ENCODE results near the gene SEMA3B.
"Not testable (repeated sequence)": the region's sequence is repeated elsewhere in the genome, so short reads cannot be mapped to it uniquely, and the experiment has no call there.

SEMA3B gene

DNA sequence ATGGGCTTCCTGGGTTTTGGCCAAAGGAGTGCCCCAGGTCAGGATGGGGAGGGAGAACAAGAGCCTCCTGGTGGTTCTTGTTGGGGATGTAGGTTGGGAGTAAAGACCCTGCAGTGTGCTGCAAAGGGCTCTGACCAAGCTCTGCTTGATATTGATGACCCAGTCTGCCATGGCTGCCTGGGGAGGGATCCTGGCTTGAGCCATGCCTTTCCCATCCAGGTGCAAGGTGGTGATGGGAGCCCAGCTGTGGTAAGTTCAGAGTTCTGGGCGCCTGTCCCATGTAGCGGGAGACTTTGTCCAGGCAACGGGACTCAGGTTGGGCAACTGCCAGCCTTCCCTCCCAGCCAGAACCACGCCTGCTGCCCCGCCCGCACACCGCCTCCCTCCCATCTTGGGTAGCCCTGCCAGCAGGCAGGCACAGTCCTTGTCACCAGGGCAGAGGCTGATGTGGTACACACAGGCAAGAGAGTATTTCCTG is 30.4 kb upstream of the SEMA3B start:
- peak; percentile 61 to 66 for DNase-seq

DNA sequence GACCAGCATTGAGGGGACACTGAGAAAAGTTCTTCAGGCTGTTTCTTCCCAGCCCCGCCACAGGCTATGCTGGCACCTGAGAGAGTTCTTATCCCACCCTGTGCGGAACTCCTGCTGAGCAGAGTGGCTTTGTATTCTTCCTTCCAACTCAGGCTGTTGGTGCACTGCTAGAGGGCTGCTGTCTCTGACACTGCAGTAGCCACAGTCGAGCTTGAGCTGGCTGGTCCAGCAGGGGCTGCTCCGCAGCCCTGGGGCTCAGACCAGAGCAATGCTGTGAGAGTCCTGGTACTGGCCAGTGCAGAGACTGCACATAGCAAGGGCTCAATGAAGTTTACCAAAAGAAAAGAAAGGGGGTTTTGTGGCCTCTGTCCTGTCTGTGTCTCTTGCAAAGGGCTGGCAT is 29.3 kb upstream of the SEMA3B start:
- no peak for DNase-seq

DNA sequence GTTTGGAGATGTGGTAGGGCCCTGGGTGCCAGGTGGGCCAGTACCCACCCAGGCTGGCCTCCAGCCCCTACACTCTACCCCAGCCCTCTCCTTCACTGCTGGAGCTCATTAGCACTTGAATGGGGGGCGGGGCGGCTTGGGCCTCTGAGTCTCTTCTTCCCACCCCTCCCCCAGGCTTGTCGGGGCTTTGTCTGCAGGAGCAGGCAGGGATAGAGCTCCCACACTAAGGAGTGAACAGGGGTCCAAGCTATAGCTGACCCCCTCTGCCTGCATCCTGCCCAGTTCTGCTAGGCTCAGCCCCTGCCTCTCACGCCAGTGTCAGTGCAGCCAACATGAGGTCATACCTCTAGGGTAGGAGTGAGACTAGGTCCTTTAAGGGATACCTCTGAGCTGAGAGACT is 27.8 kb upstream of the SEMA3B start:
- no peak for DNase-seq

DNA sequence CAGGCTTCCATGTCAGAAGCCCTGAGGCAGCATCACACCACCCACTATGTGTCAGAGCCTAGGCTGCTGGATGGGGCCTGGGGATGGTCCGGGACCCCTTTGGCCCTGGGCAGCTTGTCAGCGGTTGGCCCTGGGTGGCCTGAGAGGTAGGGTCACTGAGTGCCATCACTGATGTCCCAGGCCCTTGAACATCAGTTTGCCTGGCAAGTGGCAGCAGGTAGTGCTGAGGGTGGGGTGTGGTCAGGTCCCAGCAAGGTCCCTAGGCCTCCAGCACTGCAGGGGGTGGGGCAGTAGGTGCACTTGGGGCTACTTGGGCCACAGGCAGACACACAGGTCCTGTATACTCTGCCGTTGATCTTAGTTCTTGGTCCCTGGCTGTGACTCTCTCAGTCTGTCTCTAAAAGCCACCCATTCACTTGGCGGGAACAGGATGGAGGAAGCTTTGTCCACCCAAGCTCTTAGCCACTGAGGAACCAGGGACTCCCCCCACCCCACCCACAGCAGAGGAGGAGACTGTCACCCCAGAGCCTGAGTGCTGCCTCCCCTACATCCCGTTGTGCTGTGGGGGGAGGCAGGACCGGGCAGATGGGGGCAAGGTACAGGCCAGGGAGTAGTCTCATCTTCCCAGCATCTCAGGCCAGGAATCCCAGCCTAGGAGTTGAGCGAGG is 27.1 kb upstream of the SEMA3B start:
- DNase-seq: peak in 1 of 2 donors; percentile 19

- no peak for DNase-seq
These were observed 26.6 kb upstream of the SEMA3B start for GRCh38 chr3:50242381-50242770.

DNA sequence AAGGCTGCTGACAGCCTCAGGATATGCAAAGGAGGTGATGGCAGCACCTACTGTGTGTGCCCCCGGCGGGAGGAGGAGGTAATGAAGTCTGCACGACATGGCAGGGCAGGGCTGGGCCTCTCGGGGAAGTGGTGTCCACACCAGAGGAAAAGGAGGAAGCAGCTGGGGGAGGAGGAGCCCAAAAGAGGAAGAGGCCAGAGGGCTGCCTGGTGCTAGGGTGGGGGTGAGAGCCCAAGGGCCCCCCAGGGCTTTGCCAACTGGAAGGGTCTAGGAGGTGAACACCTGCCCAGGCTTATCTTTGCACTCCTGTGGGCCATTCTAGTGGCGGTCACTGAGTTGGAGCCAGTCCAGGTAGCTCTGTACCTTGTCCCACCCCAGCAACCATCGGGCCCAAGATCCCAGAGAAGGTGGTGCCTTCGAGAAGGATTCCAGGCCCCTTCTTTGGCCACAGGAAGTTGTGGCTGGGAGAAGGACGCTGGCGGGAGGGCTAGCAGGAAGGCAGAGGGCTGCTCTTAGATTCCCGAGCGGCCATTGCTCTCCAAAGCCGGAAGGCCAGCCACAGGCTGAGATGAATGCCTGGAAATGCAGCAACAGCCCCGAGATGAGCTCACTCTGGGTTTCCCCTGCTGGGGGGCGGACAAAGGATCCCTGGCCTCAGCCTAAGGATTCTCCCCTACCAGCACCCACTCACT is 25.9 kb upstream of the SEMA3B start:
- peak; percentile 95 for DNase-seq

- DNase-seq: no peak
These were observed 25.4 kb upstream of the SEMA3B start for GRCh38 chr3:50243543-50243895.

- DNase-seq: not testable (repeated sequence)
These were observed 24.1 kb upstream of the SEMA3B start for GRCh38 chr3:50244813-50245212.

DNA sequence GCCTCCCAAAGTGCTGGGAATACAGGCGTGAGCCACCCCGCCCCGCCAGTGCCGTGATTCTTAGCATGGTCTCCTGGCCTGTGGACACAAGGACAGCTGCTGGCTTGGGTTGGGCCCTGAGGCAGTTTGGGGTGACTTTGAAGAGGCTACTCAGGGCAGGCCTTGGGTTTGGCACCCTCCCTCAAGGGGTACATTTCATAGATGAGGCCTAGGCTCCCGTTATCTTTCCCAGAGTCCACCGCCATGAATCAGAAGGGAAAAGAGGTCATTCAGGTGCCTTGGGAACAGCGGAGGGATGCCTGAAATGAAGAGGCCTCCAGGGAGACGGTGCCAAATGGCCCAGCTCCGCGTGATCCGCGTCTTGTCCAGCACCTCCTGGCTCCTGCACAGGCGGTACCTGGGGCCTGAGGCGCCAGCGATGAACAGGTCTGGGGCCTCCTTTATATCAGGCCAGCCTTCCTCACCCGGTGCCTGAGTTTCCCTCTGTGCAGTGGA is 23.6 kb upstream of the SEMA3B start:
- no peak for DNase-seq

GRCh38 chr3:50245831-50246516 is 23.0 kb upstream of the SEMA3B start:
- DNase-seq: peak; percentile 80 to 97

GRCh38 chr3:50246517-50246954 is 22.4 kb upstream of the SEMA3B start:
- peak; percentile 86 to 90 for DNase-seq

DNA sequence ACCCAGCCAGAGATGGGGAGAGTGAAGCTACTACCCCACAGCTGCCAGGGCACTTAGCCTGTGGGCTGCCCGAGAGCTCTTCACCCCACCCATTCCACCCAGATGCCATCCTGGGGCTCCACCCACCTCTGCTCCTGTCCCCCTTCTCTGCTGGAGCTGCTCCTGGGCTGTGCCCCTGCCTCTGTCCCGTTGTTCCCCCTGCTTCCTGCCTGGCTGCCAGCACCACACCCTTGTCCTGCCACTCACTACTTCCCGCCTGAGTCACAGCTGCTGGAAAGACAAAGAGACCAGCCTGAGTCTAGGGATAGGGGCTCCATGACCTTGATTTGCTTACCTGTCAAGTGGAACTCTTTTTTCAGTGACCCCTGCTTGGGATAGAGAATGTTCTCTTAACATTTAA is 20.6 kb upstream of the SEMA3B start:
- peak in 1 of 2 donors; percentile 18 for DNase-seq

DNA sequence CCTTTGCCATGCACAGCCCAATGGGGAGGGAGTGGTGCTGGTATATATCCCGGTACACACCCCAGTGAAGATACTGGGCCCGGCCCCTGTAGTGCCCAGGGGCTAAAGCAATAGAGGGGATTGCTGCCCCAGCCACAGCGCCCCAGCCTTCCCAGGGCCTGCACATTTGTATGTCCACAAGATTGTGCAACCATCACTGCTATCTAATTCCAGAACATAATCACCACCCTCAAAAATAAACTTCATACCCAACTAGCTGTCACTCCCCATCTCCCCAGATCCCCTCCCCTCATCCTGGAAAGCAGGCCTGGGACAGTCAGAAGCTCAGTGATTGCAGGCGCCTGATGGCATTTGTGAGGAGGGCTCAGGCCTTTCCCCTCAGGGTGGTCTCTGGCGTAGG is 19.5 kb upstream of the SEMA3B start:
- no peak for DNase-seq

DNA sequence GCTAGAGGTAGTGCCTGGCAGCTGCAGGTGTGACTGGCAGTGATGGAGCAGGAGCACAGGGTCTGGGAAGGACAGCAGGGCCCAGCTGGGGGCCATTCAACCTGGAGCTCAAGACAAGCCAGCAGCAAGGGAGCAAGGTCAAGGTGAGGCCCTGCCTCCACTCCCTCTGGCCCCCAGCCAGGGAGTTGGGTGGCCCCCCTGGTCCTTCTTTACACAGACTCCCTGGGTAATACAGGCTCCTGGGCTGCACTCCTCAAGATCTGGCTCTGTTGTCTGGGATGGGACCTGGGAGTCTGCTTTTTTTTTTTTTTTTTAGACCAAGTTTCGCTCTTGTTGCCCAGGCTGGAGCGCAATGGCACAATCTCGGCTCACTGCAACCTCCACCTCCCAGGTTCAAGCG is 18.4 kb upstream of the SEMA3B start:
- DNase-seq: no peak

DNA sequence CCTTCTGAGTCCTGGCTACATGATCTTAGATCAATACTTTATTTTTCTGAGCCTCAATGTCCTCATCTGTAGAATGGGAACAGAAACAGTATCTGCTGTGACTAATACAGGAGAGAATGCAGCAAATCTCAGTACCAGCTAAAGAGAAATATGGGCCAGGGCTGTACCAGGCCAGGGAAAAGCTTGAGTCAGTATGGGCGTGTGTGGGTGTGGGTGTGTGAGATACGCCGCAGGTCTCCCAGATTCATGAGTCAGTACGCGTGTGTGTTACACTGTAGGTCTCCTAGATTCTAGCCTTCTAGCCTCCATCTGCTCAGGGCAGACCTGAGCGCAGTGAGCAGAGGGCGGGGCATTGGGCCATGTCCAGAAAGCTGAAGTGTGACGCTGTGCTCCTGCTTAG is 17.7 kb upstream of the SEMA3B start:
- peak; percentile 39 to 65 for DNase-seq

DNA sequence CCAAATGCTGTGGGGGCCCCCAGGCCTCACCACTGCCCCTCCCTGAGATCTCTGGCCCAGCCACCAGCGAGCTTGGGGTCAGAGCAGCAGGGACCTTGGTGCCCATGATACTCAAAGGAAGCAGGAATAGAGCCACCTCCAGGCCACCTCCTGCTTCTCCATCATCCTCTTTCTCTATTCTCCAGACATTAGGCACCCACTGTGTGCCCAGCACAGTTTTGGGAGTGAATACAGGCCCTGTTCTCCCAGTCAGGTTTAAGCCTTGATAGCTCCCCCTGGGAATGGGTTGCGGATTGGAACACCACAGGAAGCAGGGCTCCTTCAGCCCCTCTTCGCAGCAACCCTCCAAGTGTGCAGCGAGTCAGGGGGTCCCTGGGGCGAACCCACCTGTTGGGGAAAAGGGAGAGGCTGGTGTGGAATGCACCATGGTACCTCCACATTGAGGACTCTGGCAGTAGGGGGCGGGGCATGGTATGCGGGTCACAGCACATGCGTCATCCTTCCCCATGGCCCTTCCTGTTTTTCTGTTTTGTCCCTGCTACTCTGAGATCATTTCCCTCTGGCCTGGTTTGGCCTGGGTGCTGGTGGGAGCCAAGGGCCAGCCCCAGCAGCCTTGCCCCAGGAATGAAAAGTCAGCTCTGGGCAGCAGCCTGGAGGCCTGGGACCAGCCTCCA is 14.2 kb upstream of the SEMA3B start:
- peak; percentile 86 to 88 for DNase-seq

- DNase-seq: no peak
These were observed 13.7 kb upstream of the SEMA3B start for GRCh38 chr3:50255251-50255615.

DNA sequence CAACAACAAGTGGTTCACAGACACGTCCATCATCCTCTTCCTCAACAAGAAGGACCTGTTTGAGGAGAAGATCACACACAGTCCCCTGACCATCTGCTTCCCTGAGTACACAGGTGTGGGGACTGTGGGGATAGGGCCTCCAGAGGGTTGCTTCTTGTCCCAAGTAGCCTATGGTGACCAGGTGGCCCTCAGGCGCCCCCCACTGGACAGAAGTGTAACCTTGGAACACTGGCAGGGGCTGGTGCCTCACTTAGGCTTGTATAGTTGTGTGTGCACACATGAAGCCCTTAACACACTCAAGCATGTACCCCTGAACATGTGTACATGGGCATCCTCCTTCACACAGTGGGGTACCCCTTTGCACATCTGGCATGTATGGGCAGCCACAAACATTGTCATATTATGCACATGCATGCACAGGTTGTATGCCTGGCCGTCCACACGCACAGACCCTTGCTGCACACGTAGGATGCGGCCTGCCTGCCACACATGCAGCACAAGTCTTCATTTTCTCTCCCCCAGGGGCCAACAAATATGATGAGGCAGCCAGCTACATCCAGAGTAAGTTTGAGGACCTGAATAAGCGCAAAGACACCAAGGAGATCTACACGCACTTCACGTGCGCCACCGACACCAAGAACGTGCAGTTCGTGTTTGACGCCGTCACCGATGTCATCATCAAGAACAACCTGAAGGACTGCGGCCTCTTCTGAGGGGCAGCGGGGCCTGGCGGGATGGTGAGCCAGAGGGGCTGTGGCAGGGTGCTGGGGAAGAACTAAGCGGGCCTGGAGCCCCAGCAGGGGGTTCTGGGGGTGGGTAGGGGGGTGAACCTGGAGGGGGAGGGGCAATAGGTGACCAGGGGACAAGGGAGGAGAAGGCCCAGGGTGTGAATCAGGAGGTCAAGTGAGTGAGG is 11.7 kb upstream of the SEMA3B start:
- peak in 1 of 2 donors; percentile 54 for DNase-seq

DNA sequence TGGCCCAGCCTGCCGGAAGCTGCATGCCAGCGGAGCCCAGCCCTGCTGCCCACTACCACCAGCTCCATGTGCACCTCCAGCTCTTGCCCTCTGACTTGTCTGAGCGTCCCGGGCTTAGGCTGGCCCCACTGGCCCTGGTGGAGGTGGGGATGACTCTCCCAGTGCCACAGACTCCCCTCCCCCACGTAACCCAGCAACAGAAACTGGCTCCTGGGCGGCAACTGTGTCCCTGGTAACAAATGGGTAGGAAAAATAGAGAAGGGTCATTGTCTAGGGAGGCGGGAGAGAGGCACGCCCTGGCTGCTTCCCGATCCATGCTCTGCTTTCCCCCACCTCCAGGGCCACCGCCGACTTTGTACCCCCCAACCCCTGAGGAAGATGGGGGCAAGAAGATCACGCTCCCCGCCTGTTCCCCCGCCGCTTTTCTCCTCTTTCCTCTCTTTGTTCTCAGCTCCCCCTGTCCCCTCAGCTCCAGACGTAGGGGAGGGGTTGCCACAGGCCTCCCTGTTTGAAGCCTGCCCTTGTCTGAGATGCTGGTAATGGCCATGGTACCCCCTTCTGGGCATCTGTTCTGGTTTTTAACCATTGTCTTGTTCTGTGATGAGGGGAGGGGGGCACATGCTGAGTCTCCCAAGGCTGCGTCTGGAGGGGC is 10.8 kb upstream of the SEMA3B start:
- DNase-seq: no peak

DNA sequence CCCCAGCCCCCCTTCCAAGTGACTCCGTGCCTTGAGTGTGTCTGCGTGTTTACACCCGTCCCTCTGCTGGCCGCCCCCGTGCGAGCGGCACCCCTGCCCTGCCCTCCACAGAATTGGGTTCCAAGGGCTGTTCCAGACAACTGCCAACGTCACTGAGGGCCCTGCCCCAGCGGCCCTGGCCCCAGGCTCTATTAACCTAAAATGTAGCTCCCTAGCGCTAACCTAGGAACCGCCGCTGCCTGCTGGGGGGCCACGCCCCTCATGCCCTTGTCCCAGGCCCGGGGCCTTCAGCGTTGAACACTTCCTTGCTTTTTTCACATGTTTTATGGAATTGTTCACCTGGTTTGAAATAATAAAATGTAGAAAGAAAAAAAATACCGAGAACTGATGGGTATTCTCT is 10.0 kb upstream of the SEMA3B start:
- no peak for DNase-seq

GRCh38 chr3:50259432-50260026 is 9.4 kb upstream of the SEMA3B start:
- DNase-seq: no peak

All from inflammatory macrophage treated with lipopolysaccharide for 1 hour (primary cell).